Left lung (tissue), 10 donors: ENCODE data around the gene SYNE4. TPM values are rescaled to one million over a fixed set of nuclear protein-coding genes. Genes with fewer than 3 reads are reported as not detected.

Source experiments
- ATAC-seq: fragments of 200-7000 bp; cut with Tn5 transposase; one replicate; pipeline ENCODE4 v1.9.1; 2020; ENCODE audit warnings: moderate library complexity
- DNase-seq, 4 donors: peaks; one replicate each; pipeline ENCODE4 v3.0.0-alpha.2; 2013 to 2020
- H3K27ac ChIP-seq, 2 donors: fragments of 200-600 bp; sonication (generic) in 1 of 2; one replicate each; pipeline versions ENCODE4 v1.5.0 to v1.8.0; 2020 to 2021
- H3K27me3 ChIP-seq, 2 donors: fragments of 200-600 bp; sonication (generic) in 1 of 2; one replicate each; pipeline versions ENCODE4 v1.5.0 to v1.8.0; 2020 to 2021
- H3K36me3 ChIP-seq, 2 donors: fragments of 200-600 bp; sonication (generic) in 1 of 2; one replicate each; pipeline versions ENCODE4 v1.5.0 to v1.8.0; 2020 to 2021
- H3K4me1 ChIP-seq, 2 donors: fragments of 200-600 bp; one replicate each; pipeline ENCODE4 v1.8.0; 2021
- H3K4me3 ChIP-seq, 2 donors: fragments of 200-600 bp; sonication (generic) in 1 of 2; one replicate each; pipeline versions ENCODE4 v1.5.0 to v1.8.0; 2020 to 2021; ENCODE audit warnings: mild to moderate bottlenecking in 1 of 2
- H3K9me3 ChIP-seq, 2 donors: fragments of 200-600 bp; sonication (generic) in 1 of 2; one replicate each; pipeline versions ENCODE4 v1.5.0 to v1.8.0; 2020 to 2021
- intact Hi-C, 2 donors: fragments of 100-400 bp; cut with DNase I; formaldehyde crosslinking; loops; one replicate each; pipeline versions ENCODE4 v1.11.2 to v1.14.2; 2022
- polyA plus RNA-seq, 6 donors: library from polyadenylated mRNA; unstranded; fragments of 120-200 nt; gene quantifications; one replicate each; pipeline ENCODE4 v1.2.1, GENCODE V29; 2013; ENCODE audit not compliant: insufficient read length in 6 of 6
- total RNA-seq, 2 donors: library from RNA; stranded (reverse); fragmentation: NEBNext Ultra II Directional; extraction: Animal tissue kit (Norgen Biotek cat#: 25700); gene quantifications; one replicate each; pipeline ENCODE4 v1.2.1, GENCODE V29; 2021
- TF ChIP-seq, protein P1 (sequence below), 2 donors: fragments of 200-600 bp; sonication (generic) in 1 of 2; IDR thresholded peaks; one replicate each; pipeline versions ENCODE4 v1.5.0 to v1.8.0; 2021; ENCODE audit warnings: antibody characterized with exemption in 2 of 2
- donor health status: DM: no; HTN: yes; CAD: no.
- donor health status: DM: no; HTN: no; CAD: no.

SYNE4 gene
- total and polyA plus RNA-seq, 8 donors, result 6.8 to 13.1 (median 8.7) TPM

DNA sequence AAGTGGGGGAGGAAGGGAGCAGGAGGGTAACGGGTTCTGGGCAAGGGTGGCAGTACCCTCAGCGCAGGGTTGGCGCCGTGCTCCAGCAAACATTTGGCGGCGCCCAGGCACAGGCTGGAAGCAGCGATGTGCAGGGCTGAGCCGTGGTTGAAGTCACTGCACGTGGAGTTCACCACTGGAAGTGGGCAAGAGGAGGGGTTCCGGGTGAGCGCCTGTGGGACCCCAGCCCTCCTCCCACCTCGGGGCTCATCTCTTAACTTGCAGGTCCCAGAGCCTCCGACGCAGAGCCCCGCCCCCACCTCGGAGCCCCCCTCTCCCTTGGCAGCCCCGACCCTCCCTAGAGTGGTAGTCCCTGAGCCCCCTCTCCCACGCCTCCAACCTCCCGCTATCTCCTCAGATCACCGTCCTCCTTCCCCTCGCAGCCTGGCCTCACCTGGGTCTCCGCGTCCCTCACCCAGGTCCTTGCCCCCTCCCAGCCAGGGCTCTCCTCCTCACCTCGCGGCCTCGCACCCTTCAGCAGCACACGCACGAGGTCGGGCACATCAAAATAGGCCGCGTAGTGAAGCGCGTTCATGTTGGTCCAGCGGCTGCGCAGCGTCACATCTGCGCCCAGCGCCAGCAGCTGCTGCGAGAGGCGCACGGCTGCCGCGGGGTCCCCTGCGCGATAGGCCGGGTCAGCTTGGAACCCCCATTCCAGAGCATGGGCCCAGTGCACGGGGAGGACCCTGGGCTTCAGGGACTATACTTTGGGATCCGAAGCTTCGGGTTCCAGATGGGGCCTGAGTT, 17.7 kb upstream of the SYNE4 start:
- Histone ChIP-seq H3K27ac (no peak overlapping the region), H3K27me3 (no peaks in the 10 kb centered on the region), H3K36me3 (peaks cover 0 to 34% of the 10 kb centered on the region in 2 donors), H3K9me3 (no peaks in the 10 kb centered on the region), H3K4me3 (no peak overlapping the region), H3K4me1 (no peaks in the 10 kb centered on the region)
- ATAC-seq (no peak), DNase-seq (no peak)
- TF ChIP-seq, protein P1, sequence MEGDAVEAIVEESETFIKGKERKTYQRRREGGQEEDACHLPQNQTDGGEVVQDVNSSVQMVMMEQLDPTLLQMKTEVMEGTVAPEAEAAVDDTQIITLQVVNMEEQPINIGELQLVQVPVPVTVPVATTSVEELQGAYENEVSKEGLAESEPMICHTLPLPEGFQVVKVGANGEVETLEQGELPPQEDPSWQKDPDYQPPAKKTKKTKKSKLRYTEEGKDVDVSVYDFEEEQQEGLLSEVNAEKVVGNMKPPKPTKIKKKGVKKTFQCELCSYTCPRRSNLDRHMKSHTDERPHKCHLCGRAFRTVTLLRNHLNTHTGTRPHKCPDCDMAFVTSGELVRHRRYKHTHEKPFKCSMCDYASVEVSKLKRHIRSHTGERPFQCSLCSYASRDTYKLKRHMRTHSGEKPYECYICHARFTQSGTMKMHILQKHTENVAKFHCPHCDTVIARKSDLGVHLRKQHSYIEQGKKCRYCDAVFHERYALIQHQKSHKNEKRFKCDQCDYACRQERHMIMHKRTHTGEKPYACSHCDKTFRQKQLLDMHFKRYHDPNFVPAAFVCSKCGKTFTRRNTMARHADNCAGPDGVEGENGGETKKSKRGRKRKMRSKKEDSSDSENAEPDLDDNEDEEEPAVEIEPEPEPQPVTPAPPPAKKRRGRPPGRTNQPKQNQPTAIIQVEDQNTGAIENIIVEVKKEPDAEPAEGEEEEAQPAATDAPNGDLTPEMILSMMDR (IDR thresholded peaks at IDR 0.05), result no peak
- intact Hi-C loops, result no loop called here

GRCh38 chr19:36025541-36025940, 16.9 kb upstream of the SYNE4 start:
- intact Hi-C loops, result no loop called here
- TF ChIP-seq, protein P1 (IDR thresholded peaks at IDR 0.05), result no peak
- Histone ChIP-seq H3K4me1 (no peaks in the 10 kb centered on the region), H3K9me3 (no peaks in the 10 kb centered on the region), H3K36me3 (peaks cover 0 to 34% of the 10 kb centered on the region in 2 donors), H3K27me3 (no peaks in the 10 kb centered on the region), H3K4me3 (no peak overlapping the region), H3K27ac (no peak overlapping the region)
- ATAC-seq (no peak), DNase-seq (no peak)

DNA sequence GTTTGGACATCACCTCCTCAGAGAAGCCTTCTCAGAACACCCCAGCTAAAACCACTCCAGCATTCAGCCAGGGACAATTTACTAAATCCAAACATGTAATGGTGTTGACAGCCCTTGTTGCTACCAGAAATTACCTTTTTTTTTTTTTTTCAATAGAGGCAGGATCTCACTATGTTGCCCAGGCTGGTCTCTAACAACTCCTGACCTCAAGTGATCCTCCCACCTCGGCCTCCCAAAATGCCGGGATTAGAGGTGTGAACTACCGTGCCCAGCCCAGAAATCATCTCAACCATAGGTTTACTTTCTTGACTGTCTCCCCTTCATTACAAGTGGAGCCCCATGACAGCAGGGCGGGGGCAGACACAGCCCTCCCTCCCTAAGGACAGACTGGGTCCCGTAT, 14.8 kb upstream of the SYNE4 start:
- Histone ChIP-seq H3K4me3 (no peak overlapping the region), H3K36me3 (peaks cover 0 to 34% of the 10 kb centered on the region in 2 donors), H3K27me3 (no peaks in the 10 kb centered on the region), H3K9me3 (no peaks in the 10 kb centered on the region), H3K4me1 (no peaks in the 10 kb centered on the region), H3K27ac (no peak overlapping the region)
- DNase-seq (no peak), ATAC-seq (no peak)
- intact Hi-C loops, result no loop called here
- TF ChIP-seq, protein P1 (IDR thresholded peaks at IDR 0.05), result no peak

DNA sequence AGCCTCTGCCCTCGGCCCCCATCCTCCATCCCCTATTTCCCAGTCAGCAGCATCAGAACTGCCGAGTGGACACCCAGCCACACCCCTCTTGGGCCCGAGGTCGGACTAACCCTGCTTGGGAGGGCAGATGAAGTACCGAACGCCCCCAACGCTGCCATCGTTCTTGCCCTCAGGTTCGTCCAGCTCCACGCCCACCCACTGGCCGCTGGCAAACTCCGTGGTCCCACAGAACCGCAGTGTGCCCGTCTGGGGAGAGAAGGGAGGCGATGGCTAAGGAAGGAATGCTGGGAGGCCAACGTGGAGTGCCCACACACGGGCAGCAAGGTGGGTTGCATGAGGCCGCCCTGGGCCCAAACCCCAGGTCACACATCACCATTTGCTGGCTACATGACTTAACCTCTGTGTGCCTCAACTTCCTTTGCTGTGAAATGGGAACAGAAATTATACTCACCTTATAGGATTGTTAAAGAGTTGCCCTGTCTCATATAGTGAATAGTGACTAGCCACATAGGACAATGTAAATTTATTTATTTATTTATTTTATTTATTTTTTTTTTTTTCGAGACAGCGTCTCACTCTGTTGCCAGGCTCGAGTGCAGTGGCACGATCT, 10.6 kb upstream of the SYNE4 start:
- no peaks in the 10 kb centered on the region for H3K27me3 ChIP-seq
- no peak overlapping the region for H3K4me3 ChIP-seq
- DNase-seq (peak in 1 of 4 donors; percentile 41), ATAC-seq (no peak)
- no peaks in the 10 kb centered on the region for H3K9me3 ChIP-seq
- H3K36me3 ChIP-seq, result peaks cover 0 to 20% of the 10 kb centered on the region in 2 donors
- TF ChIP-seq, protein P1 (IDR thresholded peaks at IDR 0.05), result no peak
- H3K4me1 ChIP-seq, result peaks cover 0 to 7% of the 10 kb centered on the region in 2 donors
- H3K27ac ChIP-seq, result no peak overlapping the region
- intact Hi-C loops, result no loop called here
